ENCODE data around the gene MAML2. TPM values are rescaled to one million over a fixed set of nuclear protein-coding genes. Genes with fewer than 3 reads are reported as not detected.

MAML2 gene
- total RNA-seq, 1 experiment from 2014 or later: 2.9 TPM

DNA sequence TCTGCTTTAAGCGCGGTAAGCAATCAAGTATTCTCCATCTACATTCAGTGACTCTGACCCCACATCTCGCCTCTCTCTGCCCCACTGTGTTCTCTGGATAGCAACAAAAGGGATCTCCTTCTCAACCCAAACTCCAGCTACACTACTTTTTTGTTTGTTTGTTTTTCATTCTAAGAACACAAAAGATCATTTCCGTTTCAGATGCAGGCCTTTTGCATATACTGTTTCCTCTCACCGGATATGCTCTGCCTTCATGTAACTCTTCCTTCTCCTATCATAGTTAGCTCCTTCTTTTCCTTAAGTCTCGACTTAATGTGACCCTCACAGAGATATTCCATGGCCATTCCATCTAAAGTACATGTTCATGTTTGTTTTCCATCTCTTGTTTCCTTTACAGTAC lies 239.3 kb downstream of the MAML2 start:
- in situ Hi-C loops (cut with HindIII; ENCODE audit: low pct_unique_long_range_greater_than_20kb, low sequenced_read_pairs): no loop called here
- no peaks in the 10 kb centered on the region for H3K36me3 ChIP-seq (ENCODE audit: control insufficient read depth, insufficient read depth, low read length)
- DNase-seq (ENCODE audit: low read depth, low spot score) (no peak), ATAC-seq (no peak)
- POLR2A ChIA-PET: interaction anchor here (0.5 kb wide), 1 partner anchor 239 kb away, joined by 4 read pairs; the partner anchor contains the start of gene MAML2
- no peak overlapping the region for H3K4me3 ChIP-seq (ENCODE audit: low read depth in 2 of 2, low read length in 2 of 2)
- TF ChIP-seq, protein P1, sequence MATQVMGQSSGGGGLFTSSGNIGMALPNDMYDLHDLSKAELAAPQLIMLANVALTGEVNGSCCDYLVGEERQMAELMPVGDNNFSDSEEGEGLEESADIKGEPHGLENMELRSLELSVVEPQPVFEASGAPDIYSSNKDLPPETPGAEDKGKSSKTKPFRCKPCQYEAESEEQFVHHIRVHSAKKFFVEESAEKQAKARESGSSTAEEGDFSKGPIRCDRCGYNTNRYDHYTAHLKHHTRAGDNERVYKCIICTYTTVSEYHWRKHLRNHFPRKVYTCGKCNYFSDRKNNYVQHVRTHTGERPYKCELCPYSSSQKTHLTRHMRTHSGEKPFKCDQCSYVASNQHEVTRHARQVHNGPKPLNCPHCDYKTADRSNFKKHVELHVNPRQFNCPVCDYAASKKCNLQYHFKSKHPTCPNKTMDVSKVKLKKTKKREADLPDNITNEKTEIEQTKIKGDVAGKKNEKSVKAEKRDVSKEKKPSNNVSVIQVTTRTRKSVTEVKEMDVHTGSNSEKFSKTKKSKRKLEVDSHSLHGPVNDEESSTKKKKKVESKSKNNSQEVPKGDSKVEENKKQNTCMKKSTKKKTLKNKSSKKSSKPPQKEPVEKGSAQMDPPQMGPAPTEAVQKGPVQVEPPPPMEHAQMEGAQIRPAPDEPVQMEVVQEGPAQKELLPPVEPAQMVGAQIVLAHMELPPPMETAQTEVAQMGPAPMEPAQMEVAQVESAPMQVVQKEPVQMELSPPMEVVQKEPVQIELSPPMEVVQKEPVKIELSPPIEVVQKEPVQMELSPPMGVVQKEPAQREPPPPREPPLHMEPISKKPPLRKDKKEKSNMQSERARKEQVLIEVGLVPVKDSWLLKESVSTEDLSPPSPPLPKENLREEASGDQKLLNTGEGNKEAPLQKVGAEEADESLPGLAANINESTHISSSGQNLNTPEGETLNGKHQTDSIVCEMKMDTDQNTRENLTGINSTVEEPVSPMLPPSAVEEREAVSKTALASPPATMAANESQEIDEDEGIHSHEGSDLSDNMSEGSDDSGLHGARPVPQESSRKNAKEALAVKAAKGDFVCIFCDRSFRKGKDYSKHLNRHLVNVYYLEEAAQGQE (IDR thresholded peaks at IDR 0.05; ENCODE audit: insufficient read depth in 1 of 2, low read depth in 2 of 2, low read length in 1 of 2): no peak
- no peak for TF ChIP-seq SIN3A (IDR thresholded peaks at IDR 0.05; ENCODE audit: borderline replicate concordance, insufficient read depth, low read depth, low read length)
- TF ChIP-seq, protein P2, sequence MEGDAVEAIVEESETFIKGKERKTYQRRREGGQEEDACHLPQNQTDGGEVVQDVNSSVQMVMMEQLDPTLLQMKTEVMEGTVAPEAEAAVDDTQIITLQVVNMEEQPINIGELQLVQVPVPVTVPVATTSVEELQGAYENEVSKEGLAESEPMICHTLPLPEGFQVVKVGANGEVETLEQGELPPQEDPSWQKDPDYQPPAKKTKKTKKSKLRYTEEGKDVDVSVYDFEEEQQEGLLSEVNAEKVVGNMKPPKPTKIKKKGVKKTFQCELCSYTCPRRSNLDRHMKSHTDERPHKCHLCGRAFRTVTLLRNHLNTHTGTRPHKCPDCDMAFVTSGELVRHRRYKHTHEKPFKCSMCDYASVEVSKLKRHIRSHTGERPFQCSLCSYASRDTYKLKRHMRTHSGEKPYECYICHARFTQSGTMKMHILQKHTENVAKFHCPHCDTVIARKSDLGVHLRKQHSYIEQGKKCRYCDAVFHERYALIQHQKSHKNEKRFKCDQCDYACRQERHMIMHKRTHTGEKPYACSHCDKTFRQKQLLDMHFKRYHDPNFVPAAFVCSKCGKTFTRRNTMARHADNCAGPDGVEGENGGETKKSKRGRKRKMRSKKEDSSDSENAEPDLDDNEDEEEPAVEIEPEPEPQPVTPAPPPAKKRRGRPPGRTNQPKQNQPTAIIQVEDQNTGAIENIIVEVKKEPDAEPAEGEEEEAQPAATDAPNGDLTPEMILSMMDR (IDR thresholded peaks at IDR 0.05): no peak
- no peak for TF ChIP-seq POLR2AphosphoS5 (IDR thresholded peaks at IDR 0.05; ENCODE audit: low read depth, low read length)
- no peak for TF ChIP-seq TCF7L2 (IDR thresholded peaks at IDR 0.05; ENCODE audit: low read depth, low read length)
- CTCF ChIA-PET: no interaction called here
- BruUV-seq (replicated peaks): no TSS peak
- intact Hi-C loops (cut with micrococcal nuclease; ENCODE audit: unreplicated experiment): no loop called here
- no peaks in the 10 kb centered on the region for H3K9me3 ChIP-seq (ENCODE audit: control insufficient read depth, insufficient read depth, low read depth, low read length)
- no peaks in the 10 kb centered on the region; the same call in 1 of the 2 replicates for H3K4me1 ChIP-seq (ENCODE audit: control insufficient read depth, insufficient read depth, low read length)
- no peaks in the 10 kb centered on the region for H3K27me3 ChIP-seq (ENCODE audit: control insufficient read depth, insufficient read depth, low read length)
- no peak overlapping the region for H3K27ac ChIP-seq (ENCODE audit: low read length)

DNA sequence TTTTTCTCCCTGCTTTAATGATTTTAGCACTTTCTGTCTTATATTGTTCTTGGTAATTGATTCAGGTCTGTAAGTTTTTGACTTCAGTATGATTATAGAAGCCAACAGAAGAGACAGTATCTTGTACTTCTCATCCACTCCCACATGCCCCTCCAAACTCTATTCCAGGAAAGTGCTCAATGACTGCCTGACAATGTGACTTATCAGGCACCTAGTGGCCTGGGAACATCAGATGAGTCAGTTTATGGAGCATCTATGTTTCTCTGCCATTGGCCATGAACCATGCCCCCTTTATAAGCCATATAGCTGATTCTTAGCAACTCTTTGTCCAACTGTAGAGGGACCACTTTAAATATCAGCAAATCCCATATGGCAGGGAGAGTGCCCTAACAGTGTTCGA lies 239.9 kb downstream of the MAML2 start:
- no peak for ATAC-seq
- no peak for DNase-seq (ENCODE audit: low read depth, low spot score)
- ChIA-PET CTCF (no interaction called here), POLR2A (no interaction called here)
- Histone ChIP-seq H3K4me1 (ENCODE audit: control insufficient read depth, insufficient read depth, low read length) (no peaks in the 10 kb centered on the region; the same call in 1 of the 2 replicates), H3K4me3 (ENCODE audit: low read depth in 2 of 2, low read length in 2 of 2) (no peak overlapping the region), H3K9me3 (ENCODE audit: control insufficient read depth, insufficient read depth, low read depth, low read length) (no peaks in the 10 kb centered on the region), H3K36me3 (ENCODE audit: control insufficient read depth, insufficient read depth, low read length) (no peaks in the 10 kb centered on the region), H3K27ac (ENCODE audit: low read length) (no peak overlapping the region), H3K27me3 (ENCODE audit: control insufficient read depth, insufficient read depth, low read length) (no peaks in the 10 kb centered on the region)
- in situ Hi-C loops (cut with HindIII; ENCODE audit: low pct_unique_long_range_greater_than_20kb, low sequenced_read_pairs) (no loop called here), intact Hi-C loops (cut with micrococcal nuclease; ENCODE audit: unreplicated experiment) (no loop called here)
- TF ChIP-seq POLR2AphosphoS5 (IDR thresholded peaks at IDR 0.05; ENCODE audit: low read depth, low read length) (no peak), TCF7L2 (IDR thresholded peaks at IDR 0.05; ENCODE audit: low read depth, low read length) (no peak), SIN3A (IDR thresholded peaks at IDR 0.05; ENCODE audit: borderline replicate concordance, insufficient read depth, low read depth, low read length) (no peak)
- TF ChIP-seq, protein P1 (IDR thresholded peaks at IDR 0.05; ENCODE audit: insufficient read depth in 1 of 2, low read depth in 2 of 2, low read length in 1 of 2): no peak
- TF ChIP-seq, protein P2 (IDR thresholded peaks at IDR 0.05): no peak
- no TSS peak for BruUV-seq (replicated peaks)

Data from Panc1 (cell line).